ENCODE data around the gene BANF2. TPM values are rescaled to one million over a fixed set of nuclear protein-coding genes. Genes with fewer than 3 reads are reported as not detected.

Gene BANF2
- total RNA-seq, 1 experiment from 2014 or later, result not detected

- Histone ChIP-seq H2AFZ (ENCODE audit: low read length) (no peak overlapping the region), H3K9ac (ENCODE audit: low read length) (no peak overlapping the region), H3K27ac (ENCODE audit: low read length) (no peak overlapping the region), H3K4me3 (ENCODE audit: low read length) (no peak overlapping the region), H3K4me2 (ENCODE audit: low read length) (no peak overlapping the region), H4K20me1 (ENCODE audit: low read length) (no peaks in the 10 kb centered on the region), H3K36me3 (ENCODE audit: low read depth, low read length) (no peaks in the 10 kb centered on the region), H3K79me2 (ENCODE audit: low read length) (no peaks in the 10 kb centered on the region), H3F3A (ENCODE audit: low read length, unreplicated experiment) (no peaks in the 10 kb centered on the region), H3K4me1 (ENCODE audit: insufficient read depth, low read length) (no peaks in the 10 kb centered on the region), H3K9me2 (replicated peaks; ENCODE audit: low read length) (no peaks in the 10 kb centered on the region), H3K9me3 (ENCODE audit: low read length) (no peaks in the 10 kb centered on the region), H3K27me3 (ENCODE audit: low read length) (no peaks in the 10 kb centered on the region)
- TF ChIP-seq EZH2 (IDR thresholded peaks at IDR 0.05; ENCODE audit: low read length, unreplicated experiment) (no peak), EZH2phosphoT487 (IDR thresholded peaks at IDR 0.05; ENCODE audit: borderline replicate concordance, low read length) (no peak), CTCF (conservative IDR thresholded peaks at IDR 0.05; ENCODE audit: low read depth, low read length) (no peak)
- ATAC-seq (no peak), DNase-seq (no peak)
- CTCF ChIA-PET, result no interaction called here
- BruUV-seq (replicated peaks), result no TSS peak
- intact Hi-C loops (cut with micrococcal nuclease), result no loop called here
- POLR2A ChIA-PET (ENCODE audit: unreplicated experiment), result no interaction called here
These were observed 83.0 kb downstream of the BANF2 start for GRCh38 chr20:17782768-17783167.

GRCh38 chr20:17783671-17784070, 83.9 kb downstream of the BANF2 start:
- no peak overlapping the region for H3K4me2 ChIP-seq (ENCODE audit: low read length)
- no peak overlapping the region for H3K9ac ChIP-seq (ENCODE audit: low read length)

GRCh38 chr20:17785007-17785406, 85.2 kb downstream of the BANF2 start:
- no peaks in the 10 kb centered on the region for H3K79me2 ChIP-seq (ENCODE audit: low read length)
- no peaks in the 10 kb centered on the region for H3K9me3 ChIP-seq (ENCODE audit: low read length)
- TF ChIP-seq CTCF (conservative IDR thresholded peaks at IDR 0.05; ENCODE audit: low read depth, low read length) (no peak), EZH2phosphoT487 (IDR thresholded peaks at IDR 0.05; ENCODE audit: borderline replicate concordance, low read length) (no peak), EZH2 (IDR thresholded peaks at IDR 0.05; ENCODE audit: low read length, unreplicated experiment) (no peak)
- H2AFZ ChIP-seq (ENCODE audit: low read length), result no peak overlapping the region
- no peak overlapping the region for H3K9ac ChIP-seq (ENCODE audit: low read length)
- H4K20me1 ChIP-seq (ENCODE audit: low read length), result no peaks in the 10 kb centered on the region
- BruUV-seq (replicated peaks), result no TSS peak
- H3F3A ChIP-seq (ENCODE audit: low read length, unreplicated experiment), result no peaks in the 10 kb centered on the region
- no peaks in the 10 kb centered on the region for H3K4me1 ChIP-seq (ENCODE audit: insufficient read depth, low read length)
- CTCF ChIA-PET, result no interaction called here
- H3K36me3 ChIP-seq (ENCODE audit: low read depth, low read length), result no peaks in the 10 kb centered on the region
- H3K9me2 ChIP-seq (replicated peaks; ENCODE audit: low read length), result no peaks in the 10 kb centered on the region
- intact Hi-C loops (cut with micrococcal nuclease), result no loop called here
- POLR2A ChIA-PET (ENCODE audit: unreplicated experiment), result no interaction called here
- ATAC-seq, result no peak
- H3K4me2 ChIP-seq (ENCODE audit: low read length), result no peak overlapping the region
- no peak for DNase-seq
- no peak overlapping the region for H3K4me3 ChIP-seq (ENCODE audit: low read length)
- no peak overlapping the region for H3K27ac ChIP-seq (ENCODE audit: low read length)
- H3K27me3 ChIP-seq (ENCODE audit: low read length), result no peaks in the 10 kb centered on the region

More at GRCh38 chr20:17783671-17784070, 83.9 kb downstream of the BANF2 start:
- Histone ChIP-seq H3K4me1 (ENCODE audit: insufficient read depth, low read length) (no peaks in the 10 kb centered on the region), H2AFZ (ENCODE audit: low read length) (no peak overlapping the region), H3K79me2 (ENCODE audit: low read length) (no peaks in the 10 kb centered on the region), H3K27me3 (ENCODE audit: low read length) (no peaks in the 10 kb centered on the region), H3K9me2 (replicated peaks; ENCODE audit: low read length) (no peaks in the 10 kb centered on the region), H3K4me3 (ENCODE audit: low read length) (no peak overlapping the region), H3K36me3 (ENCODE audit: low read depth, low read length) (no peaks in the 10 kb centered on the region), H3F3A (ENCODE audit: low read length, unreplicated experiment) (no peaks in the 10 kb centered on the region), H3K9me3 (ENCODE audit: low read length) (no peaks in the 10 kb centered on the region), H4K20me1 (ENCODE audit: low read length) (no peaks in the 10 kb centered on the region), H3K27ac (ENCODE audit: low read length) (no peak overlapping the region)
- TF ChIP-seq CTCF (conservative IDR thresholded peaks at IDR 0.05; ENCODE audit: low read depth, low read length), result no peak
- no peak for TF ChIP-seq EZH2phosphoT487 (IDR thresholded peaks at IDR 0.05; ENCODE audit: borderline replicate concordance, low read length)
- no peak for TF ChIP-seq EZH2 (IDR thresholded peaks at IDR 0.05; ENCODE audit: low read length, unreplicated experiment)
- POLR2A ChIA-PET (ENCODE audit: unreplicated experiment), result no interaction called here
- DNase-seq (no peak), ATAC-seq (no peak)
- no TSS peak for BruUV-seq (replicated peaks)
- CTCF ChIA-PET, result no interaction called here
- intact Hi-C loops (cut with micrococcal nuclease), result no loop called here

Other genes with a start within 250 kb of the BANF2 start
- 2.2 and 2.7 TPM in 2 replicates for gene BFSP1, start 168.6 kb upstream of the BANF2 start, total RNA-seq (2014; rRNA removed)
- 177 and 182 TPM in 2 replicates for gene DSTN, start 129.9 kb upstream of the BANF2 start, total RNA-seq (2014; rRNA removed)
- 176 and 241 TPM in 2 replicates for gene RRBP1, start 17.7 kb upstream of the BANF2 start, total RNA-seq (2014; rRNA removed)

Measured in PC-3 (cell line).